ENCODE measurements around the gene FOXE3. TPM values are rescaled to one million over a fixed set of nuclear protein-coding genes. Genes with fewer than 3 reads are reported as not detected.

Gene FOXE3
- total and polyA plus RNA-seq, 10 of the 15 experiments (the other 5 are each of a cell fraction or from before 2014, with no cell fraction given), result 0.13 TPM; not detected in 9

DNA sequence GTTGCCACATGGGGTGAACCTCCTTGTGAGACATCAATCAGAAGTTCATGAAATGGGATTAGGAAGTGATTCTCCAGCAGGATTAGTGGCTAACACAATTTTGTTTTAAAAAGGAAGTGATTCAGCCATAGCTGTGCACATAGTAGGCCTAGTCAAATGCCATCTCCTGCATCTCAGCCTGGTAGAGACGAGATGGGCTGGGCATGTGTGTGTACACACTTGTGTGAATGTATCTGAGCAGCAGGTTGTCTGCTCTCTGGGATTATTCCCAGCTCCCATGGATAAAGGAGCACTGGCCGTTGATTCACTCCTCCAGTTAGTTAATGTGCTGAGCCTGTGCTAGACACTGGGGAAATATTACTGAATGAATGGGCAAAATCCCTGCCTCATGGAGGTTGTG, 2.0 kb downstream of the FOXE3 start (continued):
- TF ChIP-seq ZBTB11 (CRISPR knock-in tag; IDR thresholded peaks at IDR 0.05), result no peak

DNA sequence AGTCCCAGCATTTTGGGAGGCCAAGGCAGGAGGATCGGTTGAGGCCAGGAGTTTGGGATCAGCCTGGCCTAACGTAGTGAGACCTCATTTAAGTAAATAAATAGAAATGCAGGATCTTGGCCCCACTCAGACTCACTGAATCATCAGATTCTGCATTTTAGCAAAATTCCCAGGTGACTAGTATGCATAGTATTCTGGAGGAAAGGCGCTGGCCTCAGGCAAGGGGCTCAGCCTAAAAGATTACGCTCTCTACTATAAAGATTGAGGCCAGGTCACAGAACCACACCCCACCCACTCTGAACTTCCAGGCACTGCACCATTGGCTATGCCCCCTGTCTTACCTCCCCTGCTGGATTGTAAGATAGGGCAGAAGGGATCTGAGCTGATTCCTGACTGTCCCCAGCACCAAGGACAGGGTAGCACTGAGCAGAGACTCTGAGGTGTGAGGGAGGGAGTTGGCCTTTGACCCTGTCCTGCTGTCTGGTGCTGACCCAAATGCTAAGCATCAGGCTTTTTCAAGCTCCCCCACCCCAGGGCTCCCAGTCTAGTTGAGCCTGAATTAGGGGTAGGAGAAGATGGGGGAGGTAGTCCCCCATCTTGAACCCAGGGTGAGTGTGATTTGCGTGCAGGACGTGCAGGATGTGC, 2.7 kb downstream of the FOXE3 start:
- ChIA-PET RAD21 (ENCODE audit: unreplicated experiment) (no interaction called here), SMC1A (ENCODE audit: uncharacterized antibody, unreplicated experiment) (interaction anchor here (0.8 kb wide), 1 partner anchor 14 kb away, joined by 3 read pairs; no protein-coding TSS in a partner anchor), CTCF (interaction anchor here (0.7 to 2.4 kb wide), 3 partner anchors 13 to 308 kb away, joined by 5 to 11 read pairs (median 6); no protein-coding TSS in a partner anchor), POLR2A (no interaction called here)
- Histone ChIP-seq H3K4me1 (ENCODE audit: control insufficient read depth, insufficient read depth, low read length) (no peaks in the 10 kb centered on the region), H3K36me3 (ENCODE audit: control insufficient read depth in 2 of 2, insufficient read depth in 2 of 2, low read length in 1 of 2) (no peaks in the 10 kb centered on the region), H3K27ac (ENCODE audit: control insufficient read depth, insufficient read depth) (no peak overlapping the region), H3K27me3 (replicated peaks in 1 of 2; ENCODE audit: control insufficient read depth in 2 of 2, insufficient read depth in 2 of 2, low read length in 1 of 2) (peaks cover 5 to 8% of the 10 kb centered on the region in 2 experiments; a peak in 3 of 4 replicates), H3K4me3 (no peak overlapping the region), H3K9me3 (replicated peaks; ENCODE audit: control insufficient read depth, insufficient read depth, low read length) (no peaks in the 10 kb centered on the region), H3K79me2 (ENCODE audit: control insufficient read depth, insufficient read depth, low read length) (no peaks in the 10 kb centered on the region), H3K9ac (ENCODE audit: control insufficient read depth, insufficient read depth, low read length) (no peak overlapping the region), H3K4me2 (ENCODE audit: control insufficient read depth, insufficient read depth) (no peak overlapping the region), H2AFZ (ENCODE audit: control insufficient read depth, low read depth, low read length) (no peak overlapping the region), H4K20me1 (ENCODE audit: control insufficient read depth, insufficient read depth) (no peaks in the 10 kb centered on the region)
- ATAC-seq (no peak), DNase-seq (ENCODE audit: low read depth, low spot score) (no peak), FAIRE-seq (no peak)
- intact Hi-C loops (cut with micrococcal nuclease; ENCODE audit: unreplicated experiment) (no loop called here), in situ Hi-C loops (cut with MboI) (no loop called here)
- TF ChIP-seq REST (IDR thresholded peaks at IDR 0.05; ENCODE audit: low read depth, low read length) (peak; percentile 22; the same call in 1 of the 2 replicates), CTCF (IDR thresholded peaks at IDR 0.05 in 2 of 3, conservative IDR thresholded peaks at IDR 0.05 in 1 of 3; ENCODE audit: control insufficient read depth in 2 of 3, extremely low read depth in 1 of 3, insufficient read depth in 1 of 3, low read depth in 3 of 3, low read length in 3 of 3) (no peak)
- 62% methylated on average over 6 of the region's 6 CpGs for WGBS (ENCODE audit: insufficient coverage, insufficient replicate concordance, low lambda C conversion rate, missing lambda C conversion rate)
- BruUV-seq (replicated peaks), result no TSS peak
